ENCODE results near the gene AZU1. TPM values are rescaled to one million over a fixed set of nuclear protein-coding genes. Genes with fewer than 3 reads are reported as not detected.
A peak's percentile ranks its signal among the peaks of the same experiment; 100 is the strongest.

Gene AZU1
- total and polyA plus RNA-seq, 11 donors: 0.11 to 3.3 (median 0.20) TPM; not detected in 8

DNA sequence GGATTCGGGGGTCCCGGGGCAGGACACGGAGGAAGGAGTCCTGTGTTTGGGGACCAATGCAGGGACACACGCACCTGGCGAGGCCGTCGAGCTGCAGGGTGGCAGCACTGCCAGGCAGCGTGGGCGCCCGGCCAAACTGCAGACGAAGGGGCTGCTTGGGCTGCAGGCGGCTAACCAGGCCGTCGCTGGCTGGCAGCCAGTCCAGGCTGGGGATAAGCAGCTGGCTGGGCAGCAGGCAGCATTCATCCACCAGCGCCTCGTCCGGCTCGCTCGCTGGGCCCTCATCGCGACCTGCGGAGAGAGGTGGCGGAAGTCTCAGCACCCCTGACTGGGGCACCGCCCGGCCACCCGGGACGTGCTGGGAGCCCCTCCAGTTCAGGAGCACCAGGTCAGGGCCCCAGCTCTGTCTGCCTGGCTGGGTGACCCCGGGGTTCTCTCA is 43.3 kb downstream of the AZU1 start:
- 52 to 75% (median 59%) methylated on average over 15 to 28 of the region's 28 CpGs for WGBS, 4 donors
- intact Hi-C loops (cut with DNase I): loop anchor here in 1 of 10 donors (5.0 kb wide), 1 partner anchor 41 kb away; the partner anchor contains the start of gene R3HDM4
- no peak for TF ChIP-seq POLR2A (IDR thresholded peaks at IDR 0.05)
- TF ChIP-seq, protein P1, sequence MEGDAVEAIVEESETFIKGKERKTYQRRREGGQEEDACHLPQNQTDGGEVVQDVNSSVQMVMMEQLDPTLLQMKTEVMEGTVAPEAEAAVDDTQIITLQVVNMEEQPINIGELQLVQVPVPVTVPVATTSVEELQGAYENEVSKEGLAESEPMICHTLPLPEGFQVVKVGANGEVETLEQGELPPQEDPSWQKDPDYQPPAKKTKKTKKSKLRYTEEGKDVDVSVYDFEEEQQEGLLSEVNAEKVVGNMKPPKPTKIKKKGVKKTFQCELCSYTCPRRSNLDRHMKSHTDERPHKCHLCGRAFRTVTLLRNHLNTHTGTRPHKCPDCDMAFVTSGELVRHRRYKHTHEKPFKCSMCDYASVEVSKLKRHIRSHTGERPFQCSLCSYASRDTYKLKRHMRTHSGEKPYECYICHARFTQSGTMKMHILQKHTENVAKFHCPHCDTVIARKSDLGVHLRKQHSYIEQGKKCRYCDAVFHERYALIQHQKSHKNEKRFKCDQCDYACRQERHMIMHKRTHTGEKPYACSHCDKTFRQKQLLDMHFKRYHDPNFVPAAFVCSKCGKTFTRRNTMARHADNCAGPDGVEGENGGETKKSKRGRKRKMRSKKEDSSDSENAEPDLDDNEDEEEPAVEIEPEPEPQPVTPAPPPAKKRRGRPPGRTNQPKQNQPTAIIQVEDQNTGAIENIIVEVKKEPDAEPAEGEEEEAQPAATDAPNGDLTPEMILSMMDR (IDR thresholded peaks at IDR 0.05): no peak

DNA sequence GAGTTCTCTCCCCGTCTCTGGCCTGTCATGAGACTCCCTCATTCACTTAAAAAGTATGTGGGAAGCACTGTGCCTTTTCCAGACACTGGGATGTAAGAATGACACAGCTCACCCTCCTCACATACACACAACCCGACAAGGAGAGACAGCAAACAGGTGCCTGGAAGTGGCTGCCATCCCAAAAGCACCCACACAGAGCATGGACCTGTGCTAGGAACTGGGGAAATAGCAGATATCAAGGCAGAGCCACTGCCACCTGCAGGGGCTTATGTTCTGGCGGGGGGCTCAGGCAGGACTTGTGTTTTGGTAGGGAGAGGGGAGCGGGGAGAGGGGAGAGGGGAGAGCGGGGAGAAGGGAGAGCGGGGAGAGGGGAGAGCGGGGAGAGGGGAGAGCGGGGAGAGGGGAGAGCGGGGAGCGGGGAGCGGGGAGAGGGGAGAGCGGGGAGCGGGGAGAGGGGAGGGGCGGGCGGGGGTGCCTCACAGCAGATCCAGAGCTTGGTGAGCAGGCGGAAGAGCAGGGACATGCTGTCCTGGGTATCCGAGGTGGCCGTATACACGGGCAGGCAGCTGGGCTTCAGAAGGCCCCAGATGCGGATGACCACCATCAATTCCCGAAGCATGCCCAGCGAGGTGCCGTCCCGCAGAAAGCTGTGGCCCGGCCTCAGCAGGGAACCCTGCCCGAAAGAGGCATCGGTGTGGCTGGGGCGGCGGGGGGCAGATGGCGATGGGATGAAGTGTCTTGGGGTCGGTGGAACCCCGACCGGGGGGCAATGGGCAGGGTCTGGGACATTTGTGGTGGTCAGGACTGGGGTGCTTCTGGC is 44.0 kb downstream of the AZU1 start:
- Histone ChIP-seq H3K4me3 (no peak overlapping the region), H3K27ac (peak overlapping the region in 5 of 12 donors; percentile 5 to 66 (median 62))

More for the DNA sequence above, 43.3 kb downstream of the AZU1 start:
- Histone ChIP-seq H3K27me3 (no peaks in the 10 kb centered on the region), H3K4me3 (no peak overlapping the region), H3K4me1 (peaks cover 0 to 28% (median 8%) of the 10 kb centered on the region in 12 donors), H3K9me3 (no peaks in the 10 kb centered on the region), H3K36me3 (peaks cover 0 to 62% (median 38%) of the 10 kb centered on the region in 9 donors), H3K27ac (peak overlapping the region in 3 of 12 donors; percentile 48 to 66 (median 63))
- DNase-seq: peak; percentile 77 to 89 (median 84)
- ATAC-seq: peak in 3 of 4 donors; percentile 23 to 70 (median 52)

DNA sequence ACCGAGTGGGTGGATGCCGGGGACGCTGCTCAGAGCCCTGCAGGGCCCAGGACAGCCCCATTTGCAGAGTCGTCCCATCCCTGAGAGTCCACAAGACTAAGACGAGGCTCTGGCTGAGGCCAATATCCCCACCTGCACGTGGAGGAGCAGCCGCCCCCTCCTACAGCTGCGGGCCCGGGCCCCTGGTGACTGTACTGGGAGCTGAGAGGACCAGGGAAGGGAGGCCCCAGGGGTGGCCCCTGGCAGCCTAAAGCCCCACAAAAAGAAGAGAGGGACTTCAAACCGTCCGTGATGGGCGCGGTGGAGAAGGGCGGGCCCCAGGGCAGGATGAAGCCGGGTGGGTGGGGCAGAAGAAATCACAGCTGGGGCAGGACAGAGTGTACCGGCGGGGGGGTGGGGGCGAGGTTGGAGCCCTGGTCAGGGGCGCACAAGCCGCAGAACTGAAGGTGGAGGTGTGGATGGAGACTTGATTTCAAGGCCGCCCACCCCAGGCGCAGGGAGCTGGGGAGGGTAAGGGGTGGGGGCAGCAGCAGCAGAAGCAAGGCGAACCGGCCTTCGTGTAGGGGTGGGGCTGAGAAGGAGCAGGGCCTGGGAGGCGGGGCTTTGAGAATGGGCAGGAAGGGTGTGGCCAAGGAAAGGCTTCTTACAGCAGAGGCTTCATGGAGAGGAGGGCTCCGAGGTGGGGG is 44.8 kb downstream of the AZU1 start:
- Histone ChIP-seq H3K27me3 (no peaks in the 10 kb centered on the region), H3K27ac (peak overlapping the region in 4 of 12 donors; percentile 5 to 64 (median 50)), H3K4me3 (peak overlapping the region in 1 of 12 donors; percentile 15), H3K4me1 (peaks cover 0 to 28% (median 8%) of the 10 kb centered on the region in 12 donors), H3K36me3 (peaks cover 0 to 76% (median 45%) of the 10 kb centered on the region in 9 donors), H3K9me3 (no peaks in the 10 kb centered on the region)
- peak in 3 of 5 donors; percentile 43 to 77 (median 67) for DNase-seq
- peak in 2 of 4 donors; percentile 15 to 52 for ATAC-seq
- intact Hi-C loops (cut with DNase I): loop anchor here in 1 of 10 donors (5.0 kb wide), 1 partner anchor 40 kb away; the partner anchor contains the start of gene R3HDM4
- 80 to 87% (median 84%) methylated on average over 26 to 27 of the region's 27 CpGs for WGBS, 4 donors
- no peak for TF ChIP-seq POLR2A (IDR thresholded peaks at IDR 0.05)
- TF ChIP-seq, protein P1 (IDR thresholded peaks at IDR 0.05): no peak

More for the DNA sequence above, 44.0 kb downstream of the AZU1 start:
- Histone ChIP-seq H3K9me3 (no peaks in the 10 kb centered on the region), H3K27me3 (no peaks in the 10 kb centered on the region), H3K36me3 (peaks cover 0 to 69% (median 42%) of the 10 kb centered on the region in 9 donors), H3K4me1 (peaks cover 0 to 28% (median 8%) of the 10 kb centered on the region in 12 donors)
- no peak for DNase-seq
- 89 to 93% (median 91%) methylated on average over 18 to 24 of the region's 33 CpGs for WGBS, 4 donors
- intact Hi-C loops (cut with DNase I): loop anchor here in 1 of 10 donors (5.0 kb wide), 1 partner anchor 41 kb away; the partner anchor contains the start of gene R3HDM4
- TF ChIP-seq, protein P1 (IDR thresholded peaks at IDR 0.05): no peak
- TF ChIP-seq POLR2A (IDR thresholded peaks at IDR 0.05): no peak
- no peak for ATAC-seq

Measured in heart left ventricle (tissue), 16 donors.